Stomach (tissue), 4 donors: ENCODE measurements around the gene GAPVD1.

ENCODE experiments used
- EP300 ChIP-seq: sonication (generic); formaldehyde crosslinking; IDR thresholded peaks from one replicate; pipeline ENCODE4 v1.6.1; 2017; ENCODE audit warnings: antibody characterized with exemption
- POLR2A ChIP-seq, 4 donors: fragments of 450-650 bp; IDR thresholded peaks; one replicate each; pipeline ENCODE4 v1.6.1; 2016; ENCODE audit warnings: antibody characterized with exemption in 4 of 4, control low read depth in 2 of 4, mild to moderate bottlenecking in 1 of 4, moderate library complexity in 1 of 4
- POLR2AphosphoS5 ChIP-seq, 3 donors: sonication (generic); formaldehyde crosslinking; IDR thresholded peaks; one replicate each; pipeline ENCODE4 v1.6.1; 2016; ENCODE audit warnings: antibody characterized with exemption in 3 of 3
- TF ChIP-seq, protein P1 (sequence below), 7 experiments: fragments of 450-650 bp in 4 of 7; fragments of 200-600 bp in 3 of 7; sonication (generic) in 3 of 7; IDR thresholded peaks; one replicate each; pipeline ENCODE4 v1.5.1; 2016 to 2019; ENCODE audit warnings: antibody characterized with exemption in 7 of 7, control low read depth in 2 of 7, mild to moderate bottlenecking in 1 of 7

DNA sequence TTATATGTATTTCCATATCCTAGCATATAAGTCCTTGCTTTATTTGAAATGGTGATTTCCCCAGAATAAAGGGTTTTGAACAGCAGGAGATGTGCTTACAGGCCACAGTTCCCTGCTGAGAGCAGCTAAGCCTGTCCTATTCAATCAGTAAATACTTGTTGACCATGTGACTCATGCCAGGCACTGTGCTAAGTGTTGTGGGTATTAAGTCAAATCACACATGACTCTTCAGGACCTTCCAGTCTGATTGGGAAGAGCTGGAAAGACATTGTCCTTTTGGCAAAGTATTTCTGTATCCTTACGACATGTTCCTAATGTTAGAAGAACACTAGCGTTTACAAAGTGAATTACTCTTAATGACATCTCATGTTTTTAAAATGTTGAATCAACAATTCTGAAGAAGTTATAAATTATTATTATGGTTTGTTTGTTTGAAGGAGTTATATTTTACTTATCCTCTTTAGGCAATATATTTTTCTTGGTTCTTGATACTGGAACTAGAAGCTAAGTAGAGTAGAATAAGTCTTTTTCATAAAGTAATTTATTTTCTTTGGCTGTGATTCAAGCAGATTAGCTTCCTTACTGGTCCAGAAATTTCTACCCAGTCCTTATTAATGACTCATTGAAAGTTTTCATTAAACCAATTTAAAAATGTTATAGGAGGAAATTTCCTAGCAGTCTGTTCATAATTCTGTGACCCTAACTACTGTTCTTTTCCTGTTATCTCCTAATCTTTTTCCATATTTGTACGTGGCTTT lies 82.1 kb downstream of the GAPVD1 start:
- TF ChIP-seq, protein P1, sequence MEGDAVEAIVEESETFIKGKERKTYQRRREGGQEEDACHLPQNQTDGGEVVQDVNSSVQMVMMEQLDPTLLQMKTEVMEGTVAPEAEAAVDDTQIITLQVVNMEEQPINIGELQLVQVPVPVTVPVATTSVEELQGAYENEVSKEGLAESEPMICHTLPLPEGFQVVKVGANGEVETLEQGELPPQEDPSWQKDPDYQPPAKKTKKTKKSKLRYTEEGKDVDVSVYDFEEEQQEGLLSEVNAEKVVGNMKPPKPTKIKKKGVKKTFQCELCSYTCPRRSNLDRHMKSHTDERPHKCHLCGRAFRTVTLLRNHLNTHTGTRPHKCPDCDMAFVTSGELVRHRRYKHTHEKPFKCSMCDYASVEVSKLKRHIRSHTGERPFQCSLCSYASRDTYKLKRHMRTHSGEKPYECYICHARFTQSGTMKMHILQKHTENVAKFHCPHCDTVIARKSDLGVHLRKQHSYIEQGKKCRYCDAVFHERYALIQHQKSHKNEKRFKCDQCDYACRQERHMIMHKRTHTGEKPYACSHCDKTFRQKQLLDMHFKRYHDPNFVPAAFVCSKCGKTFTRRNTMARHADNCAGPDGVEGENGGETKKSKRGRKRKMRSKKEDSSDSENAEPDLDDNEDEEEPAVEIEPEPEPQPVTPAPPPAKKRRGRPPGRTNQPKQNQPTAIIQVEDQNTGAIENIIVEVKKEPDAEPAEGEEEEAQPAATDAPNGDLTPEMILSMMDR (IDR thresholded peaks at IDR 0.05) = no peak
- TF ChIP-seq POLR2A (IDR thresholded peaks at IDR 0.05) (no peak), POLR2AphosphoS5 (IDR thresholded peaks at IDR 0.05) (peak in 1 of 3 donors; percentile 64), EP300 (no peak)
